Tibial nerve (tissue), 4 donors: Measurements from ENCODE around the gene CHST10.

Experiments
- EP300 ChIP-seq, 2 donors: sonication (generic); formaldehyde crosslinking; IDR thresholded peaks; one replicate each; pipeline ENCODE4 v1.6.1; 2017; ENCODE audit warnings: antibody characterized with exemption in 2 of 2, mild to moderate bottlenecking in 1 of 2
- POLR2A ChIP-seq, 2 donors: fragments of 450-650 bp; IDR thresholded peaks; one replicate each; pipeline ENCODE4 v1.6.1; 2017; ENCODE audit warnings: antibody characterized with exemption in 2 of 2, mild to moderate bottlenecking in 2 of 2, moderate library complexity in 2 of 2
- TF ChIP-seq, protein P1 (sequence below), 5 experiments: fragments of 200-600 bp in 3 of 5; fragments of 450-650 bp in 2 of 5; sonication (generic) in 3 of 5; IDR thresholded peaks; one replicate each; pipeline ENCODE4 v1.5.1; 2016 to 2019; ENCODE audit warnings: antibody characterized with exemption in 5 of 5, mild to moderate bottlenecking in 3 of 5, moderate library complexity in 2 of 5

DNA sequence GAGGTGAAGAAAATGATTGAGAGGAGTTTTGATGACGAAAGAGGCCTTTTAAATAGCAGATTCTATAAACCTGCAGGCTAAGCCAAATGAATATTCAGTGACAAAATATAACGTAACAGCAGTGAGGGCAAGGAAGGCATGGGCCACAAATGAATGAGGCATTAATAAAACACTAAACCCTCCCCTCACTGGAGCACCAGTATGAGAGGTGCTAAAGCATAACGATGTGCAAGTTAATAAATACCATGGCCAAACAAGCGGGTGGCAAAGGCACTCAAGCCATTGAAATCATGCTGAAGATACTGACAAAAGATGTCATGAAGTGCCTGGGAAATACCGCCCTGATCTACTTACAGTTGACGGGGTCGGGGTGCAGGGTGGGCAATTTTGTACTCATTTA lies 64.9 kb downstream of the CHST10 start:
- TF ChIP-seq, protein P1, sequence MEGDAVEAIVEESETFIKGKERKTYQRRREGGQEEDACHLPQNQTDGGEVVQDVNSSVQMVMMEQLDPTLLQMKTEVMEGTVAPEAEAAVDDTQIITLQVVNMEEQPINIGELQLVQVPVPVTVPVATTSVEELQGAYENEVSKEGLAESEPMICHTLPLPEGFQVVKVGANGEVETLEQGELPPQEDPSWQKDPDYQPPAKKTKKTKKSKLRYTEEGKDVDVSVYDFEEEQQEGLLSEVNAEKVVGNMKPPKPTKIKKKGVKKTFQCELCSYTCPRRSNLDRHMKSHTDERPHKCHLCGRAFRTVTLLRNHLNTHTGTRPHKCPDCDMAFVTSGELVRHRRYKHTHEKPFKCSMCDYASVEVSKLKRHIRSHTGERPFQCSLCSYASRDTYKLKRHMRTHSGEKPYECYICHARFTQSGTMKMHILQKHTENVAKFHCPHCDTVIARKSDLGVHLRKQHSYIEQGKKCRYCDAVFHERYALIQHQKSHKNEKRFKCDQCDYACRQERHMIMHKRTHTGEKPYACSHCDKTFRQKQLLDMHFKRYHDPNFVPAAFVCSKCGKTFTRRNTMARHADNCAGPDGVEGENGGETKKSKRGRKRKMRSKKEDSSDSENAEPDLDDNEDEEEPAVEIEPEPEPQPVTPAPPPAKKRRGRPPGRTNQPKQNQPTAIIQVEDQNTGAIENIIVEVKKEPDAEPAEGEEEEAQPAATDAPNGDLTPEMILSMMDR (IDR thresholded peaks at IDR 0.05) = no peak
- no peak for TF ChIP-seq POLR2A (IDR thresholded peaks at IDR 0.05)
- TF ChIP-seq EP300 (IDR thresholded peaks at IDR 0.05) = no peak
